ENCODE measurements around the gene STK39.

DNA sequence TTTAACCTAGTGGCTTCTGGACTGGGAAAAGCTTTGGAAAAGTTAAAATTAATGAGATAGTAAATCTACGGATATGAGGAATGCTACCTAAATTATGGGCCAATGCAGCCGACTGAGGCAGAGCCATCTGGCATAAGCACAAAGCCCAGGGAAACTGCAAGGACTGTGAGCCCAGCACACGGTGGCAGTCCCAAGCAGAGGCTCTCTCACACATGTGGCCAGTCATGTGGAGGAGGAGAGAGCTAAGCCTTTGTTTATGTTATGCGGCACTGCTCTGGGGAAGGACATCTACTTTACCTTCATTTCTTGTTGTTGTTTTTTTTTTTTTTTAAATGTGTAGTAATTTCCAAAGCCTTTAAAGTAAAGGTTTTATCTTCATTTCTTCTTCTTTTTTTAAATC is 267.0 kb downstream of the STK39 start:
- TF ChIP-seq, protein P1, sequence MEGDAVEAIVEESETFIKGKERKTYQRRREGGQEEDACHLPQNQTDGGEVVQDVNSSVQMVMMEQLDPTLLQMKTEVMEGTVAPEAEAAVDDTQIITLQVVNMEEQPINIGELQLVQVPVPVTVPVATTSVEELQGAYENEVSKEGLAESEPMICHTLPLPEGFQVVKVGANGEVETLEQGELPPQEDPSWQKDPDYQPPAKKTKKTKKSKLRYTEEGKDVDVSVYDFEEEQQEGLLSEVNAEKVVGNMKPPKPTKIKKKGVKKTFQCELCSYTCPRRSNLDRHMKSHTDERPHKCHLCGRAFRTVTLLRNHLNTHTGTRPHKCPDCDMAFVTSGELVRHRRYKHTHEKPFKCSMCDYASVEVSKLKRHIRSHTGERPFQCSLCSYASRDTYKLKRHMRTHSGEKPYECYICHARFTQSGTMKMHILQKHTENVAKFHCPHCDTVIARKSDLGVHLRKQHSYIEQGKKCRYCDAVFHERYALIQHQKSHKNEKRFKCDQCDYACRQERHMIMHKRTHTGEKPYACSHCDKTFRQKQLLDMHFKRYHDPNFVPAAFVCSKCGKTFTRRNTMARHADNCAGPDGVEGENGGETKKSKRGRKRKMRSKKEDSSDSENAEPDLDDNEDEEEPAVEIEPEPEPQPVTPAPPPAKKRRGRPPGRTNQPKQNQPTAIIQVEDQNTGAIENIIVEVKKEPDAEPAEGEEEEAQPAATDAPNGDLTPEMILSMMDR (conservative IDR thresholded peaks at IDR 0.05; ENCODE audit: low read length): no peak
- TF ChIP-seq EZH2phosphoT487 (IDR thresholded peaks at IDR 0.05; ENCODE audit: borderline replicate concordance, low read depth, low read length): no peak
